ENCODE results near the gene ARHGEF7. TPM values are rescaled to one million over a fixed set of nuclear protein-coding genes. Genes with fewer than 3 reads are reported as not detected.

The ARHGEF7 gene
- total RNA-seq, 2 experiments from 2014 or later, result 66.9 to 70.2 TPM

- H3K4me1 Mint-ChIP-seq, result peaks cover 69% of the 10 kb centered on the region
- no peak for DNase-seq
- H3K27me3 Mint-ChIP-seq, result no peaks in the 10 kb centered on the region
- intact Hi-C loops (cut with DNase I, micrococcal nuclease), result no loop called here
- peak overlapping the region; percentile 48 for H3K27ac Mint-ChIP-seq
- peaks cover 57% of the 10 kb centered on the region for H3K36me3 Mint-ChIP-seq (ENCODE audit: low read depth)
- ChIA-PET POLR2A (no interaction called here), CTCF (interaction anchor here (0.6 to 1.1 kb wide), 3 partner anchors 109 to 181 kb away, joined by 3 read pairs; no protein-coding TSS in a partner anchor)
- H3K4me3 Mint-ChIP-seq, result no peak overlapping the region
- H3K9me3 Mint-ChIP-seq (ENCODE audit: low read depth), result peaks cover 9% of the 10 kb centered on the region
- ATAC-seq, result no peak
Measured at GRCh38 chr13:111175935-111176334, 60.8 kb downstream of the ARHGEF7 start.

GRCh38 chr13:111176421-111176820, 61.3 kb downstream of the ARHGEF7 start:
- Mint-ChIP-seq H3K36me3 (ENCODE audit: low read depth) (peaks cover 61% of the 10 kb centered on the region), H3K4me3 (no peak overlapping the region), H3K9me3 (ENCODE audit: low read depth) (peaks cover 9% of the 10 kb centered on the region), H3K4me1 (peaks cover 70% of the 10 kb centered on the region), H3K27me3 (no peaks in the 10 kb centered on the region), H3K27ac (peak overlapping the region; percentile 48)
- intact Hi-C loops (cut with DNase I, micrococcal nuclease), result no loop called here
- DNase-seq (no peak), ATAC-seq (no peak)
- CTCF ChIA-PET, result interaction anchor here (0.6 to 1.1 kb wide), 3 partner anchors 109 to 181 kb away, joined by 3 read pairs; no protein-coding TSS in a partner anchor
- POLR2A ChIA-PET, result no interaction called here

GRCh38 chr13:111177081-111177711, 62.1 kb downstream of the ARHGEF7 start:
- CTCF ChIA-PET, result interaction anchor here (1.0 to 1.3 kb wide), 3 partner anchors 19 to 158 kb away, joined by 3 to 4 read pairs (median 3); no protein-coding TSS in a partner anchor
- Mint-ChIP-seq H3K4me1 (peaks cover 70% of the 10 kb centered on the region), H3K9me3 (ENCODE audit: low read depth) (peaks cover 9% of the 10 kb centered on the region), H3K36me3 (ENCODE audit: low read depth) (peaks cover 64% of the 10 kb centered on the region), H3K27me3 (no peaks in the 10 kb centered on the region), H3K4me3 (no peak overlapping the region), H3K27ac (peak overlapping the region; percentile 96)
- DNase-seq (peak; percentile 72), ATAC-seq (peak; percentile 76)
- intact Hi-C loops (cut with DNase I, micrococcal nuclease), result loop anchor here in 1 of 2 experiments (1.0 kb wide), 1 partner anchor 23 kb away; no protein-coding TSS in a partner anchor
- POLR2A ChIA-PET, result no interaction called here

GRCh38 chr13:111177921-111178320, 62.8 kb downstream of the ARHGEF7 start:
- Mint-ChIP-seq H3K4me3 (no peak overlapping the region), H3K27me3 (no peaks in the 10 kb centered on the region), H3K4me1 (peaks cover 74% of the 10 kb centered on the region), H3K36me3 (ENCODE audit: low read depth) (peaks cover 68% of the 10 kb centered on the region), H3K9me3 (ENCODE audit: low read depth) (peaks cover 9% of the 10 kb centered on the region), H3K27ac (peak overlapping the region; percentile 96)
- ATAC-seq, result no peak
- POLR2A ChIA-PET, result no interaction called here
- CTCF ChIA-PET, result interaction anchor here (1.3 kb wide), 1 partner anchor 20 kb away, joined by 4 read pairs; no protein-coding TSS in a partner anchor
- intact Hi-C loops (cut with DNase I, micrococcal nuclease), result loop anchor here in 1 of 2 experiments (1.0 kb wide), 1 partner anchor 24 kb away; no protein-coding TSS in a partner anchor
- DNase-seq, result no peak

GRCh38 chr13:111178402-111178801, 63.3 kb downstream of the ARHGEF7 start:
- ChIA-PET POLR2A (no interaction called here), CTCF (interaction anchor here (1.3 kb wide), 1 partner anchor 20 kb away, joined by 4 read pairs; no protein-coding TSS in a partner anchor)
- Mint-ChIP-seq H3K27ac (peak overlapping the region; percentile 96), H3K36me3 (ENCODE audit: low read depth) (peaks cover 67% of the 10 kb centered on the region), H3K27me3 (no peaks in the 10 kb centered on the region), H3K4me1 (peaks cover 79% of the 10 kb centered on the region), H3K9me3 (ENCODE audit: low read depth) (peaks cover 9% of the 10 kb centered on the region), H3K4me3 (no peak overlapping the region)
- no peak for DNase-seq
- intact Hi-C loops (cut with DNase I, micrococcal nuclease), result no loop called here
- ATAC-seq, result no peak

GRCh38 chr13:111179908-111180760, 65.0 kb downstream of the ARHGEF7 start:
- peak overlapping the region; percentile 92 for H3K27ac Mint-ChIP-seq
- peaks cover 92% of the 10 kb centered on the region for H3K4me1 Mint-ChIP-seq
- DNase-seq (peak; percentile 56), ATAC-seq (peak; percentile 25)
- intact Hi-C loops (cut with DNase I, micrococcal nuclease), result loop anchor here (10.0 kb wide), 2 partner anchors 465 to 565 kb away; partner anchors contain the start of genes ING1 (in 2 of the 2) and NAXD (in 1 of the 2)
- no peaks in the 10 kb centered on the region for H3K27me3 Mint-ChIP-seq
- peaks cover 9% of the 10 kb centered on the region for H3K9me3 Mint-ChIP-seq (ENCODE audit: low read depth)
- peak overlapping the region; percentile 2 for H3K4me3 Mint-ChIP-seq
- CTCF ChIA-PET, result interaction anchor here (0.6 to 1.0 kb wide), 3 partner anchors 24 to 143 kb away, joined by 3 to 4 read pairs (median 3); no protein-coding TSS in a partner anchor
- POLR2A ChIA-PET, result no interaction called here
- H3K36me3 Mint-ChIP-seq (ENCODE audit: low read depth), result peaks cover 62% of the 10 kb centered on the region

- ATAC-seq, result no peak
- peaks cover 45% of the 10 kb centered on the region for H3K36me3 Mint-ChIP-seq (ENCODE audit: low read depth)
- H3K27ac Mint-ChIP-seq, result no peak overlapping the region
- no peaks in the 10 kb centered on the region for H3K27me3 Mint-ChIP-seq
- H3K4me3 Mint-ChIP-seq, result no peak overlapping the region
- ChIA-PET POLR2A (interaction anchor here (0.6 kb wide), 1 partner anchor 18 kb away, joined by 4 read pairs; no protein-coding TSS in a partner anchor), CTCF (interaction anchor here (1.2 to 2.1 kb wide), 3 partner anchors 24 to 114 kb away, joined by 3 to 7 read pairs (median 6); no protein-coding TSS in a partner anchor)
- no peak for DNase-seq
- peaks cover 4% of the 10 kb centered on the region for H3K9me3 Mint-ChIP-seq (ENCODE audit: low read depth)
- intact Hi-C loops (cut with DNase I, micrococcal nuclease), result loop anchor here (10.0 kb wide), 2 partner anchors 467 to 567 kb away; partner anchors contain the start of genes ING1 (in 2 of the 2) and NAXD (in 1 of the 2)
- peaks cover 93% of the 10 kb centered on the region for H3K4me1 Mint-ChIP-seq
Measured at GRCh38 chr13:111181977-111182376, 66.9 kb downstream of the ARHGEF7 start.

- no peak for DNase-seq
- ATAC-seq, result no peak
- Mint-ChIP-seq H3K9me3 (ENCODE audit: low read depth) (peaks cover 4% of the 10 kb centered on the region), H3K27me3 (no peaks in the 10 kb centered on the region), H3K4me3 (no peak overlapping the region), H3K36me3 (ENCODE audit: low read depth) (peaks cover 43% of the 10 kb centered on the region), H3K4me1 (peaks cover 93% of the 10 kb centered on the region), H3K27ac (peak overlapping the region; percentile 83)
- ChIA-PET POLR2A (interaction anchor here (0.7 kb wide), 1 partner anchor 477 kb away, joined by 3 read pairs; the partner anchor contains the start of gene CARS2), CTCF (interaction anchor here (2.1 kb wide), 1 partner anchor 115 kb away, joined by 6 read pairs; no protein-coding TSS in a partner anchor)
- intact Hi-C loops (cut with DNase I, micrococcal nuclease), result loop anchor here (10.0 kb wide), 2 partner anchors 468 to 568 kb away; partner anchors contain the start of genes ING1 (in 2 of the 2) and NAXD (in 1 of the 2)
Measured at GRCh38 chr13:111183087-111183645, 68.1 kb downstream of the ARHGEF7 start.

- no peaks in the 10 kb centered on the region for H3K27me3 Mint-ChIP-seq
- CTCF ChIA-PET, result interaction anchor here (0.7 kb wide), 1 partner anchor 114 kb away, joined by 4 read pairs; no protein-coding TSS in a partner anchor
- H3K9me3 Mint-ChIP-seq (ENCODE audit: low read depth), result peaks cover 4% of the 10 kb centered on the region
- intact Hi-C loops (cut with DNase I, micrococcal nuclease), result loop anchor here (10.0 kb wide), 2 partner anchors 469 to 569 kb away; partner anchors contain the start of genes ING1 (in 2 of the 2) and NAXD (in 1 of the 2)
- ATAC-seq (no peak), DNase-seq (no peak)
- POLR2A ChIA-PET, result no interaction called here
- peak overlapping the region; percentile 83 for H3K27ac Mint-ChIP-seq
- peaks cover 94% of the 10 kb centered on the region for H3K4me1 Mint-ChIP-seq
- H3K4me3 Mint-ChIP-seq, result peak overlapping the region; percentile 20
- H3K36me3 Mint-ChIP-seq (ENCODE audit: low read depth), result peaks cover 37% of the 10 kb centered on the region
Measured at GRCh38 chr13:111183959-111184358, 68.8 kb downstream of the ARHGEF7 start.

GRCh38 chr13:111184458-111185401, 69.6 kb downstream of the ARHGEF7 start:
- peak overlapping the region; percentile 83 for H3K27ac Mint-ChIP-seq

More at GRCh38 chr13:111184458-111185401, 69.6 kb downstream of the ARHGEF7 start:
- ChIA-PET CTCF (no interaction called here), POLR2A (interaction anchor here (0.6 kb wide), 2 partner anchors 15 to 469 kb away, joined by 3 to 8 read pairs; no protein-coding TSS in a partner anchor)
- Mint-ChIP-seq H3K9me3 (ENCODE audit: low read depth) (peaks cover 4% of the 10 kb centered on the region), H3K4me1 (peaks cover 95% of the 10 kb centered on the region), H3K27me3 (no peaks in the 10 kb centered on the region), H3K36me3 (ENCODE audit: low read depth) (peaks cover 34% of the 10 kb centered on the region), H3K4me3 (peak overlapping the region; percentile 53)
- DNase-seq, result peak; percentile 55
- intact Hi-C loops (cut with DNase I, micrococcal nuclease), result loop anchor here (10.0 kb wide), 2 partner anchors 470 to 570 kb away; partner anchors contain the start of genes ING1 (in 2 of the 2) and NAXD (in 1 of the 2)
- ATAC-seq, result peak; percentile 69
